Esophagus squamous epithelium (tissue), 4 donors: ENCODE data around the gene SETSIP.

Experiments used
- CTCF ChIP-seq, 6 experiments: fragments of 450-650 bp in 4 of 6; fragments of 200-600 bp in 2 of 6; sonication (generic) in 2 of 6; IDR thresholded peaks; one replicate each; pipeline ENCODE4 v1.5.1; 2016 to 2019; ENCODE audit warnings: antibody characterized with exemption in 6 of 6, mild to moderate bottlenecking in 4 of 6, moderate library complexity in 4 of 6
- POLR2A ChIP-seq, 4 donors: fragments of 450-650 bp; IDR thresholded peaks; one replicate each; pipeline ENCODE4 v1.6.1; 2017; ENCODE audit warnings: antibody characterized with exemption in 4 of 4, mild to moderate bottlenecking in 4 of 4, moderate library complexity in 3 of 4

- TF ChIP-seq CTCF (IDR thresholded peaks at IDR 0.05): no peak
- TF ChIP-seq POLR2A (IDR thresholded peaks at IDR 0.05): no peak
Observed at GRCh38 chr1:92066321-92066720, 8.9 kb downstream of the SETSIP start.
